ENCODE data around the gene RABIF. TPM values are rescaled to one million over a fixed set of nuclear protein-coding genes. Genes with fewer than 3 reads are reported as not detected.
"Not testable (repeated sequence)": the region's sequence is repeated elsewhere in the genome, so short reads cannot be mapped to it uniquely, and the experiment has no call there.

RABIF gene
- total RNA-seq, 8 experiments from 2014 or later, result 8.1 to 16.3 (median 10.8) TPM

- Histone ChIP-seq H3K4me3 (no peak overlapping the region), H3K27ac (no peak overlapping the region), H3K4me1 (replicated peaks in 1 of 2) (no peaks in the 10 kb centered on the region)
- in situ Hi-C loops (cut with MboI; ENCODE audit: low pct_unique_long_range_greater_than_20kb in 2 of 9, low sequenced_read_pairs in 9 of 9, unreplicated experiment in 9 of 9), result no loop called here
- WGBS, 10 experiments, result 39 to 83% (median 65%) methylated on average over 1 to 4 of the region's 4 CpGs
- ATAC-seq (replicated peaks in 6 of 8), result no peak
These were observed 16.4 kb upstream of the RABIF start for GRCh38 chr1:202905331-202905730.

DNA sequence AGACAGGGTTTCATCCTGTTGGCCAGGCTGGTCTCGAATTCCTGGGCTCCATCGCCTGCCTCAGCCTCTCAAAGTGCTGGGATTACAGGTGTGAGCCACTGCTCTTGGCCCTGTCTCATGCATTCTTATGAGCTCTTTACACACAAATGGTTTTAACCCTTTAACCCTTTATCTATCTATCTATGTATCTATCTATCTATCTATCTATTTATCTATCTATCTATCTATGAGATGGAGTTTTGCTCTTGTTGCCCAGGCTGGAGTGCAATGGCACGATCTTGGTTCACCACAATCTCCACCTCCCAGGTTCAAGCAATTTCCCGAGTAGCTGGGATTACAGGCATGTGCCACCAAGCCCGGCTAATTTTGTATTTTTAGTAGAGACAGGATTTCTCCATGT is 14.9 kb upstream of the RABIF start:
- H3K27ac ChIP-seq; H3K4me3 ChIP-seq; ATAC-seq (replicated peaks in 6 of 8); in situ Hi-C loops (cut with MboI; ENCODE audit: low pct_unique_long_range_greater_than_20kb in 2 of 9, low sequenced_read_pairs in 9 of 9, unreplicated experiment in 9 of 9); H3K4me1 ChIP-seq (replicated peaks in 1 of 2): not testable (repeated sequence)
- WGBS, 10 experiments, result 50 to 100% (median 93%) methylated on average over 1 to 4 of the region's 5 CpGs; no CpG with 5 or more reads in 1 of the 10 experiments

DNA sequence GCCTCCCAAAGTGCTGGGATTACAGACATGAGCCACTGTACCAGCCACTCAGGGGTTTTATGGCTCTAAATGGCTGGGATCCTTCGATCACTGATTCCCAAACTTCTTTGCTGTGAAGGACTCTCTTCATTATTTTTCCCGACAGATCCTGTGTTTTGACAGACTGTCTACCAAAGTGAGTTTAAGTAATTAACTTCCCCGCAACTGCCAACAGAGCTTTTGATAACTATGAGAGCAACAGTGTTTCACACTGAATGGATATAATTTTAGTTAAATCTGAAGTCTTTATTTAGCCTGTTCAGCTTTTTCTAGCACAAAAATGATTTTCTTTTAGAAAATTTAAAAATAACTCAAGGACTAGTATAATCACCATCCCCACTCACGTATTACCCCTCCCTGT is 12.6 kb upstream of the RABIF start:
- Histone ChIP-seq H3K27ac (no peak overlapping the region), H3K4me3 (no peak overlapping the region), H3K4me1 (replicated peaks in 1 of 2) (no peaks in the 10 kb centered on the region)
- 80 to 100% (median 97%) methylated on average over 2 to 4 of the region's 4 CpGs for WGBS, 10 experiments
- no peak for ATAC-seq (replicated peaks in 6 of 8)
- in situ Hi-C loops (cut with MboI; ENCODE audit: low pct_unique_long_range_greater_than_20kb in 2 of 9, low sequenced_read_pairs in 9 of 9, unreplicated experiment in 9 of 9), result no loop called here

- in situ Hi-C loops (cut with MboI; ENCODE audit: low pct_unique_long_range_greater_than_20kb in 2 of 9, low sequenced_read_pairs in 9 of 9, unreplicated experiment in 9 of 9), result no loop called here
- no peak for ATAC-seq (replicated peaks in 6 of 8)
- Histone ChIP-seq H3K4me1 (replicated peaks in 1 of 2) (peaks cover 4 to 5% of the 10 kb centered on the region in 2 donors), H3K4me3 (no peak overlapping the region), H3K27ac (no peak overlapping the region)
- WGBS, 10 experiments, result 76 to 100% (median 94%) methylated on average over 2 to 7 of the region's 7 CpGs; no CpG with 5 or more reads in 2 of the 10 experiments
These were observed 3.6 kb upstream of the RABIF start for GRCh38 chr1:202892501-202892900.

GRCh38 chr1:202890392-202890791 is 1.4 kb upstream of the RABIF start:
- Histone ChIP-seq H3K27ac (no peak overlapping the region), H3K4me3 (no peak overlapping the region), H3K4me1 (replicated peaks in 1 of 2) (peaks cover 7 to 8% of the 10 kb centered on the region in 2 donors)
- 29 to 100% (median 66%) methylated on average over 1 to 4 of the region's 4 CpGs for WGBS, 10 experiments
- no peak for ATAC-seq (replicated peaks in 6 of 8)
- in situ Hi-C loops (cut with MboI; ENCODE audit: low pct_unique_long_range_greater_than_20kb in 2 of 9, low sequenced_read_pairs in 9 of 9, unreplicated experiment in 9 of 9), result no loop called here

- in situ Hi-C loops (cut with MboI; ENCODE audit: low pct_unique_long_range_greater_than_20kb in 2 of 9, low sequenced_read_pairs in 9 of 9, unreplicated experiment in 9 of 9), result no loop called here
- peak overlapping the region; percentile 54 to 73 (median 69) for H3K4me3 ChIP-seq
- ATAC-seq (replicated peaks in 6 of 8), result peak in 1 of 8 experiments; percentile 5
- 0 to 12% (median 0%) methylated on average over 2 to 10 of the region's 10 CpGs; no CpG with 5 or more reads in 1 of the 10 experiments for WGBS, 10 experiments
- peaks cover 7 to 8% of the 10 kb centered on the region in 2 donors for H3K4me1 ChIP-seq (replicated peaks in 1 of 2)
- H3K27ac ChIP-seq, result peak overlapping the region; percentile 86 to 88
These were observed 773 bp downstream of the RABIF start for GRCh38 chr1:202888221-202888530.

DNA sequence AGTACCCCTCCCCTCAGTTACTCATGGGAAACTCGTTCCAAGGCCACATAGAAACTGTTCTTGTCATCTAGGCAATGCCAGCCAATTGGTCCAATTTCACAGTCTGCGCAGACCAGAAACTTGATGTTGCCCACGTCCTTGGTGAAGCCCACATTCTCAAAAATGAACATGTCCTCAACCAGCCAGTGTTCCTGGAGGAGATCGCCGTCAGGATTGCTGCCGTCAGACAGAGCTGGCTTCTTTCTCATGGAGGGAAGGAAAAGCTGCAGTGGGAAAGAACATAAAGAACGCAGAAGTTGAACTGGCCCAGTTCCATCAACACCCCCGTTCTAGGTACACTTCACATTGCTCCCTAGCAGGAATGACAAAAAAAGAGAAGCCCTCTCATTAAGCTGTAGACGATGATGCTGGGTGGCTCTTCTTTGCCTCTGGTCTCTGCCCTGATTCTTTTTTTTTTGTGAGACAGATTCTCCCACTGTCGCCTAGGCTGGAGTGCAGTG is 7.9 kb downstream of the RABIF start:
- H3K27ac ChIP-seq, result no peak overlapping the region
- WGBS, 10 experiments, result 80 to 100% (median 92%) methylated on average over 1 to 10 of the region's 10 CpGs; no CpG with 5 or more reads in 1 of the 10 experiments
- no peak overlapping the region for H3K4me3 ChIP-seq

GRCh38 chr1:202880062-202880461 is 8.9 kb downstream of the RABIF start:
- Histone ChIP-seq H3K4me3 (no peak overlapping the region), H3K27ac (no peak overlapping the region), H3K4me1 (replicated peaks in 1 of 2) (no peaks in the 10 kb centered on the region)
- in situ Hi-C loops (cut with MboI; ENCODE audit: low pct_unique_long_range_greater_than_20kb in 2 of 9, low sequenced_read_pairs in 9 of 9, unreplicated experiment in 9 of 9), result no loop called here
- ATAC-seq (replicated peaks in 6 of 8), result no peak

More for the DNA sequence above, 7.9 kb downstream of the RABIF start:
- no peaks in the 10 kb centered on the region for H3K4me1 ChIP-seq (replicated peaks in 1 of 2)
- in situ Hi-C loops (cut with MboI; ENCODE audit: low pct_unique_long_range_greater_than_20kb in 2 of 9, low sequenced_read_pairs in 9 of 9, unreplicated experiment in 9 of 9), result no loop called here
- ATAC-seq (replicated peaks in 6 of 8), result no peak

GRCh38 chr1:202879128-202879527 is 9.8 kb downstream of the RABIF start:
- in situ Hi-C loops (cut with MboI; ENCODE audit: low pct_unique_long_range_greater_than_20kb in 2 of 9, low sequenced_read_pairs in 9 of 9, unreplicated experiment in 9 of 9), result no loop called here
- WGBS, 10 experiments, result 88 to 100% (median 100%) methylated on average over 1 of the region's 1 CpG; no CpG with 5 or more reads in 3 of the 10 experiments

DNA sequence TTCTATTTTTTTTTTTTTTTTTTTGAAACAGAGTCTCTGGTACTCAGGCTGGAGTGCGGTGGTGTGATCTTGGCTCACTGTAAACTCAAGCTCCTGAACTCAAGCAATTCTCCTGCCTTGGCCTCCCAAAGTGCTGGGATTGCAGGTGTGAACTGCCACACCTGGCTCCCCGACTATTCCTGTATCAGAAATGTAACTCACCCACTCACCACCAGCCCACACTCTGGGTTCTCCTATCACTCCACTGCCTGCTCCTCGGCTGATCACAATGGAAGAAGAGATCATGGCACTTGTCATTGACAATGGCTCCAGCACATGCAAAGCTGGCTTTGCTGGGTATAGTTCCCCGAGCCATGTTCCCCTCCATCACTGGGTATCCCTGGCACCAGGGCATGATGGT is 15.9 kb downstream of the RABIF start:
- Histone ChIP-seq H3K4me3 (no peak overlapping the region), H3K27ac (no peak overlapping the region), H3K4me1 (replicated peaks in 1 of 2) (no peaks in the 10 kb centered on the region)
- in situ Hi-C loops (cut with MboI; ENCODE audit: low pct_unique_long_range_greater_than_20kb in 2 of 9, low sequenced_read_pairs in 9 of 9, unreplicated experiment in 9 of 9), result no loop called here
- ATAC-seq (replicated peaks in 6 of 8), result no peak
- WGBS, 10 experiments, result 20 to 100% (median 80%) methylated on average over 1 to 4 of the region's 4 CpGs; no CpG with 5 or more reads in 2 of the 10 experiments

More at GRCh38 chr1:202879128-202879527, 9.8 kb downstream of the RABIF start:
- Histone ChIP-seq H3K27ac (no peak overlapping the region), H3K4me3 (no peak overlapping the region), H3K4me1 (replicated peaks in 1 of 2) (no peaks in the 10 kb centered on the region)
- no peak for ATAC-seq (replicated peaks in 6 of 8)

DNA sequence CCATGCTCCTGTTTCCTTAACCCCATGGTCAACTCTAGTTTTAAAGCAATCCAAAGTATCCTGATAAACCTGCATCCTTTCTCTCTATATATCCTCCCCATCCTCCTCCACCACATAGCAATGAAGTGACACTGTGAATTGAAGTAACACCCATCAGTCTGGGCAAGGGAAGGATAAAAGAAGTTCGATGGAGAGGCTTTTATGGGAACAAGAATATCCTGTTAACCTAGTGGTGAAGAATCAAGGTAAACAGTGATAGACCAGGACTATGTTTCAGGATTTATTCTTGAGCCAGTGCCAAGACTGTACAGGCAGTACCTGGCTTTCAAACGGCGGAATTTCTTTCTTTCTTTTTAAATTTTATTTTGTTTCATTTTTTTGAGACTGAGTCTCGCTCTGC is 17.6 kb downstream of the RABIF start:
- 0 to 100% (median 82%) methylated on average over 1 to 4 of the region's 4 CpGs; no CpG with 5 or more reads in 2 of the 10 experiments for WGBS, 10 experiments

DNA sequence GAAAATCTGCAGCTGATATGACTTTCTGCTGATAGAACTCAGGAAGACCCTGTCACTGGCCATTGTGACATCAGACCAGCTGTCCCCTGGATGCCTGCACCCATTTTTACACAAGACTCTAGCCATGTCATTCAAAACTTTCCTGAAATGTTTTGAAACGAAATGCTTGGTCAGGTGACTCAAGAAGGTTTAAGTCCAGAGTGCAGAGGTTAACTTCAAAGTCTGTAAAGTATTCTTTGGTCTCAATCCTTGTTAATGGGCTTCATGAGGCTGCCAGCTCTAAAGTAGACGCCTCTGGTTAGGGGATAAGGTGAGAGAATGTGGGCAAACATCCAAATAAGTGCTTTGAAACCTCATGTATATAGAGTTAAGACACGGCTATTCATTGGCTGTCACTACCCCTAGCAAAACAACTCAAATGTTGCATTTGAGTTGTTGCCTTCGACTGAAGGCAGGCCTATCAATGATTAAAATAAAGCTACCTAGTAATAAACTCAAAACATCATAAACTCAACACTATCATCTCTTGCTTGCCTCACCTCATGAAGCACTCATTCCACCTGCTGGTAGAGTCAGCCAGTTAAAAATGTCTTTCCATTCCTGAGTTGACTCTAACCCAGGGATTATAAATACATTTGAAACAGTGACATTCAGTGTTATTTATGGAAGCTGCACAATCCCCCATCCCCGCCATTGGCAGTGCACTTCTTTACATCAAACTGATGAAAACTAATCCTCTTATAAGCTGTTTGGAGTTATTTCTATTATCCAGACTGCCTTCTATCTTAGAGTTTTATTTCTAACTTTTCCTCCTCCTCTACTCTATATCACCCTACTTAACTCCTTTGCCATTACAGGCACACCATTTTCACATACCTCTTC is 26.0 kb downstream of the RABIF start:
- no peak overlapping the region for H3K4me3 ChIP-seq
- peaks cover 2 to 3% of the 10 kb centered on the region in 2 donors for H3K4me1 ChIP-seq (replicated peaks in 1 of 2)
- WGBS, 10 experiments, result 23 to 88% (median 67%) methylated on average over 3 to 5 of the region's 5 CpGs; no CpG with 5 or more reads in 2 of the 10 experiments

More for the DNA sequence above, 17.6 kb downstream of the RABIF start:
- no peak for ATAC-seq (replicated peaks in 6 of 8)
- in situ Hi-C loops (cut with MboI; ENCODE audit: low pct_unique_long_range_greater_than_20kb in 2 of 9, low sequenced_read_pairs in 9 of 9, unreplicated experiment in 9 of 9), result no loop called here
- Histone ChIP-seq H3K4me3 (no peak overlapping the region), H3K27ac (no peak overlapping the region), H3K4me1 (replicated peaks in 1 of 2) (no peaks in the 10 kb centered on the region)

GRCh38 chr1:202861420-202862132 is 27.4 kb downstream of the RABIF start:
- ATAC-seq (replicated peaks in 6 of 8), result peak; percentile 96 to 99 (median 98)
- in situ Hi-C loops (cut with MboI; ENCODE audit: low pct_unique_long_range_greater_than_20kb in 2 of 9, low sequenced_read_pairs in 9 of 9, unreplicated experiment in 9 of 9), result no loop called here
- peak overlapping the region; percentile 57 to 65 (median 63) for H3K4me3 ChIP-seq
- H3K27ac ChIP-seq, result peak overlapping the region in 1 of 2 donors; percentile 11
- peaks cover 2 to 3% of the 10 kb centered on the region in 2 donors for H3K4me1 ChIP-seq (replicated peaks in 1 of 2)
- WGBS, 10 experiments, result 0 to 2% (median 0%) methylated on average over 1 to 28 of the region's 44 CpGs; no CpG with 5 or more reads in 1 of the 10 experiments

More for the DNA sequence above, 26.0 kb downstream of the RABIF start:
- in situ Hi-C loops (cut with MboI; ENCODE audit: low pct_unique_long_range_greater_than_20kb in 2 of 9, low sequenced_read_pairs in 9 of 9, unreplicated experiment in 9 of 9), result no loop called here
- H3K27ac ChIP-seq, result no peak overlapping the region
- ATAC-seq (replicated peaks in 6 of 8), result no peak

Measured in motor neuron (in vitro differentiated cells).